HCT116 (cell line): Measurements from ENCODE around the gene IREB2. TPM values are rescaled to one million over a fixed set of nuclear protein-coding genes. Genes with fewer than 3 reads are reported as not detected.

Source experiments
- ATAC-seq: fragments of 200-7000 bp; cut with Tn5 transposase; 2 replicates; pipeline ENCODE4 v1.9.1; 2020; ENCODE audit warnings: mild to moderate bottlenecking, moderate library complexity
- BruUV-seq: library from RNA; stranded (reverse); fragments of 400-500 nt; replicated peaks from 2 replicates; lab custom pipeline; 2021; lab: Mats Ljungman, UMichigan
- CTCF ChIA-PET: fragments of 300-600 bp; sonication (Branson Sonifier 250); formaldehyde crosslinking; loops from one replicate; lab custom pipeline; 2021; ENCODE audit warnings: antibody characterized with exemption; lab: Charles Lee
- POLR2A ChIA-PET: fragments of 300-600, 350-600 bp; sonication (Branson Sonifier 250); formaldehyde crosslinking; loops from one replicate; lab custom pipeline; 2021; ENCODE audit warnings: antibody characterized with exemption; lab: Charles Lee
- RAD21 ChIA-PET, 2 experiments: fragments of 300-600 bp; sonication (Branson Sonifier 250); formaldehyde crosslinking; loops; one replicate each; lab custom pipeline; 2023; ENCODE audit warnings: low total read pairs in 2 of 2; ENCODE audit not compliant: uncharacterized antibody in 2 of 2, unreplicated experiment in 2 of 2, low non-redundant PET in 1 of 2; lab: Charles Lee
- DNase-seq: peaks from one replicate; pipeline ENCODE4 v3.0.0-alpha.2; 2010; ENCODE audit warnings: low read depth, low spot score
- H2AFZ ChIP-seq: fragments of 200-600 bp; shearing (Covaris generic), sonication (generic); 2 replicates; pipeline ENCODE4 v1.6.1; 2017; ENCODE audit warnings: low read depth, mixed run types, mixed read lengths, antibody characterized with exemption, low read length; ENCODE audit not compliant: poor library complexity, severe bottlenecking
- H3K27ac ChIP-seq: 2 replicates; pipeline ENCODE4 v1.5.1; 2012; ENCODE audit warnings: low read depth, low read length
- H3K27me3 ChIP-seq: fragments of 200-600 bp; sonication (generic); 2 replicates; pipeline ENCODE4 v1.6.1; 2016; ENCODE audit warnings: mixed run types, low read length, mixed read lengths; ENCODE audit not compliant: insufficient read depth
- H3K36me3 ChIP-seq, 2 experiments: fragments of 200-500 bp in 1 of 2; fragments of 200-600 bp in 1 of 2; sonication (Bioruptor generic) in 1 of 2; sonication (generic) in 1 of 2; 2 replicates each; pipeline versions ENCODE4 v1.5.1 to v1.6.1; 2014 to 2016; ENCODE audit warnings: low read length in 2 of 2, inconsistent platforms in 1 of 2, mixed read lengths in 1 of 2, mixed run types in 1 of 2; ENCODE audit not compliant: insufficient read depth in 2 of 2, control insufficient read depth in 1 of 2
- H3K4me1 ChIP-seq, 2 experiments: fragments of 200-600 bp in 1 of 2; sonication (generic) in 1 of 2; 2 replicates each; pipeline versions ENCODE4 v1.5.1 to v1.6.1; 2012 to 2017; ENCODE audit warnings: low read length in 2 of 2, inconsistent platforms in 1 of 2, mild to moderate bottlenecking in 1 of 2, mixed read lengths in 1 of 2, mixed run types in 1 of 2, moderate library complexity in 1 of 2; ENCODE audit not compliant: insufficient read depth in 2 of 2, control insufficient read depth in 1 of 2
- H3K4me2 ChIP-seq: fragments of 200-600 bp; sonication (generic); 2 replicates; pipeline ENCODE4 v1.6.1; 2017; ENCODE audit warnings: mixed run types, low read length, mixed read lengths
- H3K4me3 ChIP-seq, 2 experiments: fragments of 200-600 bp in 1 of 2; sonication (generic) in 1 of 2; replicated peaks in 1 of 2; 2 replicates each; pipeline ENCODE4 v1.5.1; 2011 to 2016; ENCODE audit warnings: low read length in 2 of 2, control low read depth in 1 of 2, low read depth in 1 of 2, mild to moderate bottlenecking in 1 of 2, mixed read lengths in 1 of 2, mixed run types in 1 of 2
- H3K79me2 ChIP-seq: fragments of 200-600 bp; sonication (generic); 2 replicates; pipeline ENCODE4 v1.6.1; 2017; ENCODE audit warnings: mild to moderate bottlenecking, mixed run types, low read length, moderate library complexity, mixed read lengths; ENCODE audit not compliant: insufficient read depth
- H3K9ac ChIP-seq: fragments of 200-600 bp; sonication (generic); 2 replicates; pipeline ENCODE4 v1.6.1; 2016; ENCODE audit warnings: low read length, mixed read lengths
- H3K9me2 ChIP-seq: fragments of 200-600 bp; sonication (generic), shearing (Covaris generic); 2 replicates; pipeline ENCODE4 v1.6.1; 2017; ENCODE audit warnings: mixed run types, mild to moderate bottlenecking, moderate library complexity; ENCODE audit not compliant: insufficient read depth
- H3K9me3 ChIP-seq, 2 experiments: fragments of 200-500 bp in 1 of 2; fragments of 200-600 bp in 1 of 2; sonication (Bioruptor generic) in 1 of 2; sonication (generic) in 1 of 2; 2 replicates each; pipeline ENCODE4 v1.6.1; 2014 to 2017; ENCODE audit warnings: low read length in 2 of 2, mixed read lengths in 2 of 2, inconsistent platforms in 1 of 2, low read depth in 1 of 2, mild to moderate bottlenecking in 1 of 2, mixed run types in 1 of 2, moderate library complexity in 1 of 2; ENCODE audit not compliant: control insufficient read depth in 1 of 2, insufficient read depth in 1 of 2
- H4K20me1 ChIP-seq: fragments of 200-600 bp; sonication (generic), shearing (Covaris generic); 2 replicates; pipeline ENCODE4 v1.6.1; 2017; ENCODE audit warnings: mixed run types, mild to moderate bottlenecking, moderate library complexity; ENCODE audit not compliant: insufficient read depth
- CEBPB ChIP-seq: IDR thresholded peaks from 2 replicates; pipeline ENCODE4 v1.6.1; 2012; ENCODE audit warnings: low read depth
- EGR1 ChIP-seq: IDR thresholded peaks from 2 replicates; pipeline ENCODE4 v1.6.1; 2012; ENCODE audit warnings: low read depth
- ELF1 ChIP-seq: IDR thresholded peaks from 2 replicates; pipeline ENCODE4 v1.6.1; 2012; ENCODE audit warnings: low read depth, borderline replicate concordance
- EZH2phosphoT487 ChIP-seq: fragments of 200-600 bp; IDR thresholded peaks from 2 replicates; pipeline ENCODE4 v1.6.1; 2018; ENCODE audit warnings: antibody characterized with exemption, borderline replicate concordance
- POLR2A ChIP-seq: IDR thresholded peaks from 2 replicates; pipeline ENCODE4 v1.7.0; 2011; ENCODE audit warnings: borderline replicate concordance; ENCODE audit not compliant: insufficient read depth, insufficient read length; ENCODE audit errors: extremely low read depth
- POLR2AphosphoS5 ChIP-seq: IDR thresholded peaks from 2 replicates; pipeline ENCODE4 v1.6.1; 2011; ENCODE audit warnings: mild to moderate bottlenecking, low read depth, low read length, moderate library complexity
- SP1 ChIP-seq: IDR thresholded peaks from 2 replicates; pipeline ENCODE4 v1.6.1; 2012; ENCODE audit warnings: low read depth
- SRF ChIP-seq: IDR thresholded peaks from 2 replicates; pipeline ENCODE4 v1.6.1; 2012; ENCODE audit warnings: low read depth
- TCF7L2 ChIP-seq: IDR thresholded peaks from 2 replicates; pipeline ENCODE4 v1.7.0; 2011; ENCODE audit warnings: borderline replicate concordance, inconsistent platforms; ENCODE audit not compliant: insufficient read depth, insufficient read length; ENCODE audit errors: extremely low read depth
- ZNF274 ChIP-seq: fragments of 200-500 bp; sonication (Bioruptor generic); IDR thresholded peaks from 2 replicates; pipeline ENCODE4 v1.6.1; 2014; ENCODE audit warnings: mild to moderate bottlenecking, low read depth, low read length, inconsistent platforms
- intact Hi-C: fragments of 100-400 bp; cut with micrococcal nuclease; formaldehyde crosslinking; loops from 2 replicates; pipeline ENCODE4 v1.10.0; 2022
- total RNA-seq: library from RNA; stranded (reverse); gene quantifications from one replicate; pipeline ENCODE4 v1.2.1, GENCODE V29; 2021; ENCODE audit not compliant: unreplicated experiment
- TF ChIP-seq, protein P1 (sequence below): IDR thresholded peaks from 2 replicates; pipeline ENCODE4 v1.6.1; 2011; ENCODE audit warnings: mild to moderate bottlenecking, low read length, moderate library complexity; ENCODE audit not compliant: insufficient replicate concordance; ENCODE audit errors: extremely low read depth
- TF ChIP-seq, protein P2 (sequence below): IDR thresholded peaks from 2 replicates; pipeline ENCODE4 v1.6.1; 2012; ENCODE audit warnings: low read depth
- TF ChIP-seq, protein P3 (sequence below), 3 experiments: fragments of 200-600 bp in 1 of 3; sonication (generic) in 1 of 3; IDR thresholded peaks in 2 of 3; conservative IDR thresholded peaks in 1 of 3; 2 replicates each; pipeline ENCODE4 v1.5.1; 2012 to 2017; ENCODE audit warnings: low read depth in 2 of 3, low read length in 2 of 3, antibody characterized with exemption in 1 of 3, borderline replicate concordance in 1 of 3, control low read depth in 1 of 3, mild to moderate bottlenecking in 1 of 3, mixed read lengths in 1 of 3, mixed run types in 1 of 3, moderate library complexity in 1 of 3; ENCODE audit not compliant: insufficient read depth in 1 of 3

Gene IREB2
- total RNA-seq, 1 experiment from 2014 or later: 57.6 TPM

DNA sequence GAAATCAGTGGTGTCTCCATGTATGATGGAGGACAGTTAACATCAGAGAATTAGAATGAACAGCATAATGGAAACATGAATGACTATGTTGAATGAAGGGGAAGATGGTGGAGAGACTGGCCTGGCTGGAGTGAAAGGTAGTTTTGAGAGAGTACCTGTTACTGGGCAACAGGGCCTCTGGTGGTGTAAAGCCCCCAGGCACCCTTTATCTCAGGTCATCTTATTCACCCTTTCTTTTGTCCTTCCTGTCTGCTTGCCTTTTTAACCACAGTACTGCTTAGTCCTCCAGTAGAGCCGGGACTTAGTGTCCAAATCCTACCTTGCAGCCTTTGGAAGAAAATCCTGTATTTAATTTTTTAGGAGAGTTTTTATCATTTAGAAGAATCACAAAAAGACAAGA, 6.2 kb downstream of the IREB2 start:
- Histone ChIP-seq H3K27ac (no peak overlapping the region), H3K9me3 (no peaks in the 10 kb centered on the region), H3K4me3 (no peak overlapping the region), H3K79me2 (peaks cover 100% of the 10 kb centered on the region), H3K36me3 (peaks cover 27 to 37% of the 10 kb centered on the region in 2 experiments), H4K20me1 (peaks cover 3% of the 10 kb centered on the region; the same call in 1 of the 2 replicates), H3K9me2 (no peaks in the 10 kb centered on the region), H2AFZ (no peak overlapping the region), H3K4me1 (peaks cover 6 to 7% of the 10 kb centered on the region in 2 experiments; a peak in 3 of 4 replicates), H3K4me2 (no peak overlapping the region), H3K27me3 (no peaks in the 10 kb centered on the region), H3K9ac (no peak overlapping the region)
- ChIA-PET CTCF (no interaction called here), RAD21 (no interaction called here), POLR2A (no interaction called here)
- ATAC-seq (no peak), DNase-seq (no peak)
- BruUV-seq: no TSS peak
- intact Hi-C loops: no loop called here
- TF ChIP-seq, protein P1, sequence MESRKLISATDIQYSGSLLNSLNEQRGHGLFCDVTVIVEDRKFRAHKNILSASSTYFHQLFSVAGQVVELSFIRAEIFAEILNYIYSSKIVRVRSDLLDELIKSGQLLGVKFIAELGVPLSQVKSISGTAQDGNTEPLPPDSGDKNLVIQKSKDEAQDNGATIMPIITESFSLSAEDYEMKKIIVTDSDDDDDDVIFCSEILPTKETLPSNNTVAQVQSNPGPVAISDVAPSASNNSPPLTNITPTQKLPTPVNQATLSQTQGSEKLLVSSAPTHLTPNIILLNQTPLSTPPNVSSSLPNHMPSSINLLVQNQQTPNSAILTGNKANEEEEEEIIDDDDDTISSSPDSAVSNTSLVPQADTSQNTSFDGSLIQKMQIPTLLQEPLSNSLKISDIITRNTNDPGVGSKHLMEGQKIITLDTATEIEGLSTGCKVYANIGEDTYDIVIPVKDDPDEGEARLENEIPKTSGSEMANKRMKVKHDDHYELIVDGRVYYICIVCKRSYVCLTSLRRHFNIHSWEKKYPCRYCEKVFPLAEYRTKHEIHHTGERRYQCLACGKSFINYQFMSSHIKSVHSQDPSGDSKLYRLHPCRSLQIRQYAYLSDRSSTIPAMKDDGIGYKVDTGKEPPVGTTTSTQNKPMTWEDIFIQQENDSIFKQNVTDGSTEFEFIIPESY: no peak
- TF ChIP-seq POLR2A (no peak), EGR1 (no peak), POLR2AphosphoS5 (no peak), TCF7L2 (no peak), ELF1 (no peak), SP1 (no peak), ZNF274 (no peak), SRF (no peak), CEBPB (no peak), EZH2phosphoT487 (no peak)
- TF ChIP-seq, protein P2, sequence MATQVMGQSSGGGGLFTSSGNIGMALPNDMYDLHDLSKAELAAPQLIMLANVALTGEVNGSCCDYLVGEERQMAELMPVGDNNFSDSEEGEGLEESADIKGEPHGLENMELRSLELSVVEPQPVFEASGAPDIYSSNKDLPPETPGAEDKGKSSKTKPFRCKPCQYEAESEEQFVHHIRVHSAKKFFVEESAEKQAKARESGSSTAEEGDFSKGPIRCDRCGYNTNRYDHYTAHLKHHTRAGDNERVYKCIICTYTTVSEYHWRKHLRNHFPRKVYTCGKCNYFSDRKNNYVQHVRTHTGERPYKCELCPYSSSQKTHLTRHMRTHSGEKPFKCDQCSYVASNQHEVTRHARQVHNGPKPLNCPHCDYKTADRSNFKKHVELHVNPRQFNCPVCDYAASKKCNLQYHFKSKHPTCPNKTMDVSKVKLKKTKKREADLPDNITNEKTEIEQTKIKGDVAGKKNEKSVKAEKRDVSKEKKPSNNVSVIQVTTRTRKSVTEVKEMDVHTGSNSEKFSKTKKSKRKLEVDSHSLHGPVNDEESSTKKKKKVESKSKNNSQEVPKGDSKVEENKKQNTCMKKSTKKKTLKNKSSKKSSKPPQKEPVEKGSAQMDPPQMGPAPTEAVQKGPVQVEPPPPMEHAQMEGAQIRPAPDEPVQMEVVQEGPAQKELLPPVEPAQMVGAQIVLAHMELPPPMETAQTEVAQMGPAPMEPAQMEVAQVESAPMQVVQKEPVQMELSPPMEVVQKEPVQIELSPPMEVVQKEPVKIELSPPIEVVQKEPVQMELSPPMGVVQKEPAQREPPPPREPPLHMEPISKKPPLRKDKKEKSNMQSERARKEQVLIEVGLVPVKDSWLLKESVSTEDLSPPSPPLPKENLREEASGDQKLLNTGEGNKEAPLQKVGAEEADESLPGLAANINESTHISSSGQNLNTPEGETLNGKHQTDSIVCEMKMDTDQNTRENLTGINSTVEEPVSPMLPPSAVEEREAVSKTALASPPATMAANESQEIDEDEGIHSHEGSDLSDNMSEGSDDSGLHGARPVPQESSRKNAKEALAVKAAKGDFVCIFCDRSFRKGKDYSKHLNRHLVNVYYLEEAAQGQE: no peak
- TF ChIP-seq, protein P3, sequence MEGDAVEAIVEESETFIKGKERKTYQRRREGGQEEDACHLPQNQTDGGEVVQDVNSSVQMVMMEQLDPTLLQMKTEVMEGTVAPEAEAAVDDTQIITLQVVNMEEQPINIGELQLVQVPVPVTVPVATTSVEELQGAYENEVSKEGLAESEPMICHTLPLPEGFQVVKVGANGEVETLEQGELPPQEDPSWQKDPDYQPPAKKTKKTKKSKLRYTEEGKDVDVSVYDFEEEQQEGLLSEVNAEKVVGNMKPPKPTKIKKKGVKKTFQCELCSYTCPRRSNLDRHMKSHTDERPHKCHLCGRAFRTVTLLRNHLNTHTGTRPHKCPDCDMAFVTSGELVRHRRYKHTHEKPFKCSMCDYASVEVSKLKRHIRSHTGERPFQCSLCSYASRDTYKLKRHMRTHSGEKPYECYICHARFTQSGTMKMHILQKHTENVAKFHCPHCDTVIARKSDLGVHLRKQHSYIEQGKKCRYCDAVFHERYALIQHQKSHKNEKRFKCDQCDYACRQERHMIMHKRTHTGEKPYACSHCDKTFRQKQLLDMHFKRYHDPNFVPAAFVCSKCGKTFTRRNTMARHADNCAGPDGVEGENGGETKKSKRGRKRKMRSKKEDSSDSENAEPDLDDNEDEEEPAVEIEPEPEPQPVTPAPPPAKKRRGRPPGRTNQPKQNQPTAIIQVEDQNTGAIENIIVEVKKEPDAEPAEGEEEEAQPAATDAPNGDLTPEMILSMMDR (IDR thresholded peaks at IDR 0.05 in 2 of 3, conservative IDR thresholded peaks at IDR 0.05 in 1 of 3; ENCODE audit: borderline replicate concordance in 1 of 3, insufficient read depth in 1 of 3, low read depth in 2 of 3, low read length in 2 of 3): no peak
